Measurements from ENCODE around the gene PIEZO2.

Gene PIEZO2

DNA sequence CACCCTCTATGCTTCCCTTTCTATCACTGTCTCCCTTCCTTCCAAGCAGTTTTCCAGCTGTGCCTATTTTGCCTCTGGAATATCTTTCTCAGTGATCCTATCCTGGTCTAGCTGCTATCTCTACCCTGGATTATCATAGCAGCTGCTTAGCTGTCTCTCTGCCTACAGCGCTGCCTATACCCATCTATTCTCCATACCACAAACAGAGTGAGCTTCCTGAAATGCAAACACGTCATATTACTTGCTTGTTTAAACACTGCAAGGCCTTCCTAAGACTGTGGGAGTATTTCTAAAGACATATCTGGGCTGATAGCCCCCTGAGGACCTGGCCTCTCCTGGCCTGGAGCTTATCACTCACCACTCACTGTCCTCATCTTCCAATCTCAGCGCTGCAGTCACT is 403.4 kb downstream of the PIEZO2 start:
- no peaks in the 10 kb centered on the region for H3K36me3 ChIP-seq (ENCODE audit: control insufficient read depth, insufficient read depth, low read length)
- no peaks in the 10 kb centered on the region for H3K9me3 ChIP-seq (ENCODE audit: control insufficient read depth, insufficient read depth, low read length)
- H3K4me3 ChIP-seq (ENCODE audit: low read length), result no peak overlapping the region
- no peak overlapping the region for H3K27ac ChIP-seq (ENCODE audit: low read length)
- H3K4me1 ChIP-seq (ENCODE audit: control insufficient read depth, insufficient read depth, low read length), result no peaks in the 10 kb centered on the region
- WGBS (ENCODE audit: insufficient coverage, insufficient read length), result no CpG with 5 or more reads among the region's 3 CpGs
- no peaks in the 10 kb centered on the region for H3K27me3 ChIP-seq (ENCODE audit: control insufficient read depth, insufficient read depth, low read length)
- no peak for DNase-seq (ENCODE audit: low read depth, low spot score)

DNA sequence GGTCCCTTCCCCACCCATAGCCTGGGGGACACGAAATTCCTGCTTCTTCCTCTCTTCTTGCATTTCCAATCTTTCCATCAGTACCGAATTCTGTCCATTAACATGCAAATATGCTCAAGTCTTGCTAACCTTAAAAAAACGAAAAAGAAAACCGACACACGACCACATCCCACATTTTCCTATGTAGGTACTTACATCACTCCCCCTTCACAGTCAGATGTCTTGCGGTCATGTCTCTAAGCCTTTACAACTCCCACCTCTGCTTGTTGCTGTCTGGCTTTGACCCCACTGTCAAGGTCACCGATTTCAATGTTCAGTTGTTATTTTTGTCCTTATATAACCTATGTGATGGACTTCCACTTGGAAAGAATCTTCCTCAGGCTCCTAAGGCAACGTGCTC is 404.1 kb downstream of the PIEZO2 start:
- H3K9me3 ChIP-seq (ENCODE audit: control insufficient read depth, insufficient read depth, low read length), result no peaks in the 10 kb centered on the region
- H3K4me3 ChIP-seq (ENCODE audit: low read length), result no peak overlapping the region
- no CpG with 5 or more reads among the region's 8 CpGs for WGBS (ENCODE audit: insufficient coverage, insufficient read length)
- H3K27ac ChIP-seq (ENCODE audit: low read length), result no peak overlapping the region
- H3K27me3 ChIP-seq (ENCODE audit: control insufficient read depth, insufficient read depth, low read length), result no peaks in the 10 kb centered on the region
- no peaks in the 10 kb centered on the region for H3K36me3 ChIP-seq (ENCODE audit: control insufficient read depth, insufficient read depth, low read length)
- H3K4me1 ChIP-seq (ENCODE audit: control insufficient read depth, insufficient read depth, low read length), result no peaks in the 10 kb centered on the region
- no peak for DNase-seq (ENCODE audit: low read depth, low spot score)

DNA sequence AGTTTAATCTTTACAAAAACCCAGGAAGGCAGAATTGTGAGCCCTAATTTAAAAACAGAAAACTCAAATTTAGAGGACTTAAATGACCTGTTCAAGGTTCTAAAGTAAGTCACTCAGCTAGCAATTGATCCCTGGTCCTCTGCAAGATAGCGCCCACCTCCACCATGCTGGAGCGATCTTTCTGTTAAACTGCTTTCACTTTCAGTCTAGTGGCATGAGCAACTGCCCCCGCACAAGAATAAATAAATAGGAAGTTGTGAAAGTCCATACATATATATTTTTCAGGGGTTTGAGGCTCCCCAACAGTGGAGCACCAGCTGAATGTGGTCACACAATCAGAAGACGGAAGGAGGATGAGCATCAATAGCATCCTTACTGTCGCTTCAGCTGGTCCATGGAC is 405.6 kb downstream of the PIEZO2 start:
- Histone ChIP-seq H3K4me1 (ENCODE audit: control insufficient read depth, insufficient read depth, low read length) (no peaks in the 10 kb centered on the region), H3K4me3 (ENCODE audit: low read length) (no peak overlapping the region), H3K27ac (ENCODE audit: low read length) (no peak overlapping the region), H3K27me3 (ENCODE audit: control insufficient read depth, insufficient read depth, low read length) (no peaks in the 10 kb centered on the region), H3K9me3 (ENCODE audit: control insufficient read depth, insufficient read depth, low read length) (no peaks in the 10 kb centered on the region), H3K36me3 (ENCODE audit: control insufficient read depth, insufficient read depth, low read length) (no peaks in the 10 kb centered on the region)
- no peak for DNase-seq (ENCODE audit: low read depth, low spot score)
- no CpG with 5 or more reads among the region's 5 CpGs for WGBS (ENCODE audit: insufficient coverage, insufficient read length)

DNA sequence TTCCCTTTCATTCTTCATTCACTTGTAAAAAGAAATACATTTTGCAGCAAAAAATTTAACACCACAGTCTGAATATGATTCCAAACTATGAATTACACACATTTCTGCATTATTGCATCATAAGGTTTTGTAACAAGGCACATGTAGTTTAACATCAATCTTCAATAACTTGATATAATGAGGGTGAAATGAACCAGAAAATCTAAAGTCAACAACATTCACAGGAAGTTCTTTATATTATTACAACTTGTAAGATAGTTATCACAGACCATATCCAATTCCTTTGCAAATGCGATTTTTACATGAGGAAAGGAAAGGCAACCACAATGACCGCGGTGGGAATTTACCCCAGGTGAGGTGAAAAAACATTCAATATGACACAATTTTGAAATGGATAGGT is 410.2 kb downstream of the PIEZO2 start:
- no peaks in the 10 kb centered on the region for H3K4me1 ChIP-seq (ENCODE audit: control insufficient read depth, insufficient read depth, low read length)
- no peaks in the 10 kb centered on the region for H3K36me3 ChIP-seq (ENCODE audit: control insufficient read depth, insufficient read depth, low read length)
- no peak overlapping the region for H3K4me3 ChIP-seq (ENCODE audit: low read length)
- DNase-seq (ENCODE audit: low read depth, low spot score), result no peak
- WGBS (ENCODE audit: insufficient coverage, insufficient read length), result no CpG with 5 or more reads among the region's 3 CpGs
- H3K9me3 ChIP-seq (ENCODE audit: control insufficient read depth, insufficient read depth, low read length), result no peaks in the 10 kb centered on the region
- H3K27me3 ChIP-seq (ENCODE audit: control insufficient read depth, insufficient read depth, low read length), result no peaks in the 10 kb centered on the region
- no peak overlapping the region for H3K27ac ChIP-seq (ENCODE audit: low read length)

DNA sequence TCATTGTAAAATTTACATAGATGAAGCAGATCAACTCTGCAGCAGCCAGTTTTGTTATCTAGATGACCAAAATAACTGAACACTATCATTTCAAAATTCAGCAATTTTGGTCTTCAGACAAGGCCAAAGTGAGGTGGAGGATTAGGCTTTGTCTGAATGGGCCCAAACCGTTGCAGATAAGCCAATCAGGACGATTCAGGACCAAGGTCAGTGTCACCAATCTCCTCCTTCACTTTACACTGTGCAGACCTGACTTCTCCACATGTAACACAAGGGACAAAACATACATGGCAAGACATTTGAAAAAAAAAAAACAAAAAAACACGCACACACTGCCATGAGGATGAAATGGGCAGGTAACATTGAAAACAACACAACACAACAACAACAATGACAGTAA is 412.4 kb downstream of the PIEZO2 start:
- DNase-seq (ENCODE audit: low read depth, low spot score), result no peak
- Histone ChIP-seq H3K9me3 (ENCODE audit: control insufficient read depth, insufficient read depth, low read length) (no peaks in the 10 kb centered on the region), H3K4me1 (ENCODE audit: control insufficient read depth, insufficient read depth, low read length) (no peaks in the 10 kb centered on the region), H3K27me3 (ENCODE audit: control insufficient read depth, insufficient read depth, low read length) (no peaks in the 10 kb centered on the region), H3K27ac (ENCODE audit: low read length) (no peak overlapping the region), H3K4me3 (ENCODE audit: low read length) (no peak overlapping the region), H3K36me3 (ENCODE audit: control insufficient read depth, insufficient read depth, low read length) (no peaks in the 10 kb centered on the region)
- WGBS (ENCODE audit: insufficient coverage, insufficient read length), result no CpG with 5 or more reads among the region's 3 CpGs

DNA sequence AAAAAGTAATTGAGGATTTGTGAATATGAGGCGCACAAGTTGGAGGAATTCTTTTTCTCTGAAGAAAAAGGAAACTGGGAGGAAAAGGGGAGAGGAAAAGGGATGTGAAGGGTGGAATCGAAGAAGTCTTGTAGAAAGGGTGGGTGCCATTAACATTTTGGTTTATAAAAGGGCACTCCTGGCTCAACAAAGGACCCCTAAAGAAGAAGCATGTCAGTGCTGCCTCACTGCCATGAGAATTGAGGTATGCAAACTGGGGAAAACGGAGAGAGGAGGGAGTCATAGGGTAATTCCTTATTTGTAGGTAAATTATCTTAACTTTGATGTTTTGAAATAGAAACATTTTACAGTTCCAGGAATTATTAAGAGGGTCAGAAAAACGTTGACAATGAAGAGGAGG is 416.4 kb downstream of the PIEZO2 start:
- WGBS (ENCODE audit: insufficient coverage, insufficient read length), result 100% methylated on average over 1 of the region's 4 CpGs
- no peak overlapping the region for H3K4me3 ChIP-seq (ENCODE audit: low read length)
- no peaks in the 10 kb centered on the region for H3K36me3 ChIP-seq (ENCODE audit: control insufficient read depth, insufficient read depth, low read length)

DNA sequence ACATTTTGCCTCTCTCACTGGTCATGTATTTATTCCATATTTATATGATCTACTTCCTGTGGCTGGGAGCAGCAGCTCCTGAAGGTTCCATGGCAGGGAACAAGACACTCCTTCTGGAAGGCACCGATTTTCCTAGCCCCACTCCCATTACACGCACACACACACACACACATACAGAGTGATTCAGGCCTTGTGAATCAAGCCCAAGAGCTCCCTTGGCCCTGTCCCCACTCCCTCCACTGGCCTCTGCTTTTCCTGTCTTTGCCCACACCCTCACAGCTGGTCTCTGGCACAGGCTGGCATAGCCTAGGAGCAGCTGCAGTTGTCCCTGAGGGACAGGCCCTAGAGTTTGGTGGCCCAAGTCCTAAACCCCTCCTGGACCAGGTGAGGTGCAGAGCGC is 421.9 kb downstream of the PIEZO2 start:
- no peaks in the 10 kb centered on the region for H3K36me3 ChIP-seq (ENCODE audit: control insufficient read depth, insufficient read depth, low read length)
- H3K4me1 ChIP-seq (ENCODE audit: control insufficient read depth, insufficient read depth, low read length), result no peaks in the 10 kb centered on the region
- WGBS (ENCODE audit: insufficient coverage, insufficient read length), result no CpG with 5 or more reads among the region's 3 CpGs
- H3K4me3 ChIP-seq (ENCODE audit: low read length), result no peak overlapping the region
- no peak overlapping the region for H3K27ac ChIP-seq (ENCODE audit: low read length)
- DNase-seq (ENCODE audit: low read depth, low spot score), result no peak
- no peaks in the 10 kb centered on the region for H3K9me3 ChIP-seq (ENCODE audit: control insufficient read depth, insufficient read depth, low read length)
- no peaks in the 10 kb centered on the region for H3K27me3 ChIP-seq (ENCODE audit: control insufficient read depth, insufficient read depth, low read length)

More for the DNA sequence above, 416.4 kb downstream of the PIEZO2 start:
- Histone ChIP-seq H3K4me1 (ENCODE audit: control insufficient read depth, insufficient read depth, low read length) (no peaks in the 10 kb centered on the region), H3K9me3 (ENCODE audit: control insufficient read depth, insufficient read depth, low read length) (no peaks in the 10 kb centered on the region), H3K27me3 (ENCODE audit: control insufficient read depth, insufficient read depth, low read length) (no peaks in the 10 kb centered on the region), H3K27ac (ENCODE audit: low read length) (no peak overlapping the region)
- no peak for DNase-seq (ENCODE audit: low read depth, low spot score)

DNA sequence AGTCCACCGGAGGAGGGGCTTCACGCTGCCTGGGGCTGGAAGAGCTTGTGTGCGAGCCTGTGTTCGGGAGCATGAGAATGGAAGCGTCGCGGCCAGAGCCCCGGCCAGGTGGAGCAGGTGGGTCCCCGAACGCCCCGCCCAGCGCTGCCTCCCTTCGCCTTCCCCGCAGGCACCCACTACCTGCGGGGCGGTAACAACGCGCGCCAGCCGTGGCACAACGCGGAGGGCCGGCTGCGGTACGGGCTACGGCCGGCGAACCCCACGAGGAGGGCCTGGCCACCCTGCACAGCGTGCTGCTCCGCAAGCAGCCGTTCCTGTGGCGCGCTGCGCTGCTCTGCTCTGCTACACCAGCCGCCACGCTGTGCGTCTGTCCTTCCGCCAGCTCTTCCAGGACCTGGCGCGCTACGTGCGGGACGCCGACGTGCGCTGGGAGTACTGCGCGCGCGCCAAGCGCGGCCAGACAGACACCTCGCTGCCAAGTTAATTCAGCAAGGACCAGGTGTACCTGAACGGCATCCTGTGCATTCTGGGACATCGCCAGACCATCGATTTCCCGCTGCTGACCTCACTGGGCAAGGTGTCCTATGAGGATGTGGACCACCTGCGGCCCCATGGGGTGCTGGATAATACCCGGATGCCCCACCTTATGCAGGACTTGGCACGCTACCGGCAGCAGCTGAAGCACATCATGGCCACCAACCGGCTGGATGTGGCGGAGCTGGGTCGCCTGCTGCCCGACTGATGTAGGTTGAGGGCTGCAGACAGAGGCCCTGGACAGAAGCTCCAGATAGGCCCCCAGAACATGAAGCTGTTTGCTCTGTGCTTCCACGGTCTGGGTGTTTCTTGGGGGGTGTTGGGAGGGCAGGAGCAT is 422.9 kb downstream of the PIEZO2 start:
- Histone ChIP-seq H3K4me1 (ENCODE audit: control insufficient read depth, insufficient read depth, low read length) (no peaks in the 10 kb centered on the region), H3K36me3 (ENCODE audit: control insufficient read depth, insufficient read depth, low read length) (no peaks in the 10 kb centered on the region), H3K27ac (ENCODE audit: low read length) (no peak overlapping the region), H3K27me3 (ENCODE audit: control insufficient read depth, insufficient read depth, low read length) (no peaks in the 10 kb centered on the region), H3K9me3 (ENCODE audit: control insufficient read depth, insufficient read depth, low read length) (no peaks in the 10 kb centered on the region), H3K4me3 (ENCODE audit: low read length) (no peak overlapping the region)
- WGBS (ENCODE audit: insufficient coverage, insufficient read length), result no CpG with 5 or more reads among the region's 67 CpGs
- no peak for DNase-seq (ENCODE audit: low read depth, low spot score)

DNA sequence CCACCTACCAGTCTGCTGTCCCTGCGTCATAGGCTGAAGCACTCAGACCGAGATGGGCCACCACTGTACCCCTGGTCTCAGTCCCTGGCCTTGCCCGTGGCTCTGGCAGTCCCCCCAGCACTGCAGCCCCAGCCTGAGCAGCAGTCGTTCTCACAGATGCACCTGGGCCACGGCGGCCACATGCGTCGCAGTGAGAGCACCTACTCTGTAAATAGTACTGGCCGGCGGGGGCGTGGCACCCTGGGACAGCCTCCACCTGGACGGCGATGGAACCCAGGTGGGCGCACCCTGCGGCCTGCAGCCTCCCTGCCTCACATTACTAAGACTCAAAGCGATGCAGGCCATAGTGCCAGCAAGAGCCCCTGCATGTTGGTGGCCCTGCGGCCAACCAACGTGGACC is 424.7 kb downstream of the PIEZO2 start:
- no peaks in the 10 kb centered on the region for H3K27me3 ChIP-seq (ENCODE audit: control insufficient read depth, insufficient read depth, low read length)
- WGBS (ENCODE audit: insufficient coverage, insufficient read length), result no CpG with 5 or more reads among the region's 18 CpGs

GRCh38 chr18:10723496-10723895 is 425.9 kb downstream of the PIEZO2 start:
- Histone ChIP-seq H3K9me3 (ENCODE audit: control insufficient read depth, insufficient read depth, low read length) (no peaks in the 10 kb centered on the region), H3K4me3 (ENCODE audit: low read length) (no peak overlapping the region), H3K27ac (ENCODE audit: low read length) (no peak overlapping the region), H3K36me3 (ENCODE audit: control insufficient read depth, insufficient read depth, low read length) (no peaks in the 10 kb centered on the region), H3K4me1 (ENCODE audit: control insufficient read depth, insufficient read depth, low read length) (no peaks in the 10 kb centered on the region), H3K27me3 (ENCODE audit: control insufficient read depth, insufficient read depth, low read length) (no peaks in the 10 kb centered on the region)
- no CpG with 5 or more reads among the region's 4 CpGs for WGBS (ENCODE audit: insufficient coverage, insufficient read length)
- DNase-seq (ENCODE audit: low read depth, low spot score), result no peak

More for the DNA sequence above, 424.7 kb downstream of the PIEZO2 start:
- Histone ChIP-seq H3K4me1 (ENCODE audit: control insufficient read depth, insufficient read depth, low read length) (no peaks in the 10 kb centered on the region), H3K36me3 (ENCODE audit: control insufficient read depth, insufficient read depth, low read length) (no peaks in the 10 kb centered on the region), H3K27ac (ENCODE audit: low read length) (no peak overlapping the region), H3K9me3 (ENCODE audit: control insufficient read depth, insufficient read depth, low read length) (no peaks in the 10 kb centered on the region), H3K4me3 (ENCODE audit: low read length) (no peak overlapping the region)
- DNase-seq (ENCODE audit: low read depth, low spot score), result no peak

DNA sequence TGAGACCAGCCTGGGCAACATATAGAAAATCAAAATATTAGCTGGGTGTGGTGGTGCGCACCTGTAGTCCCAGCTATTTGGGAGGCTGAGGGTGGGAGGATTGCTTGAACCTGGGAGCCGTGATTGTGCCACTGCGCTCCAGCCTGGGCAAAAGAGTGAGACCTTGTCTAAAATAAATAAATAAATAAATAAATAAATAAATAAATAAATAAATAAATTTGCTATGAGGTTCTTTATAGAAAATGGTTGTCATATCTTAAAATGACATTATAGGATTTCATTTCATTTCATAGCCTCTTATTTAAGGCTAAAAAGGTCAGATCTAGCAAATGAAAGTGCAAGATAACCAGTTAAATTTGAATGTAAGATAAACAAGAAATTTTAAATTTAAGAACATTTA is 430.6 kb downstream of the PIEZO2 start:
- H3K36me3 ChIP-seq (ENCODE audit: control insufficient read depth, insufficient read depth, low read length), result no peaks in the 10 kb centered on the region
- no peak for DNase-seq (ENCODE audit: low read depth, low spot score)
- no peak overlapping the region for H3K27ac ChIP-seq (ENCODE audit: low read length)
- WGBS (ENCODE audit: insufficient coverage, insufficient read length), result no CpG with 5 or more reads among the region's 3 CpGs
- no peaks in the 10 kb centered on the region for H3K9me3 ChIP-seq (ENCODE audit: control insufficient read depth, insufficient read depth, low read length)
- H3K4me1 ChIP-seq (ENCODE audit: control insufficient read depth, insufficient read depth, low read length), result no peaks in the 10 kb centered on the region
- no peaks in the 10 kb centered on the region for H3K27me3 ChIP-seq (ENCODE audit: control insufficient read depth, insufficient read depth, low read length)
- no peak overlapping the region for H3K4me3 ChIP-seq (ENCODE audit: low read length)

Data from iPS DF 6.9 (cell line).